Measurements from ENCODE around the gene ZNF689.

- TF ChIP-seq RAD21 (conservative IDR thresholded peaks at IDR 0.05 in 1 of 2, IDR thresholded peaks at IDR 0.05 in 1 of 2) (no peak), GATA3 (IDR thresholded peaks at IDR 0.05; ENCODE audit: borderline replicate concordance) (no peak), POLR2A (IDR thresholded peaks at IDR 0.05; ENCODE audit: low read length) (no peak), CTCF (IDR thresholded peaks at IDR 0.05) (no peak), MYC (IDR thresholded peaks at IDR 0.05; ENCODE audit: borderline replicate concordance, low read length) (no peak), ESRRA (IDR thresholded peaks at IDR 0.05; ENCODE audit: borderline replicate concordance, low read length) (no peak), RCOR1 (IDR thresholded peaks at IDR 0.05; ENCODE audit: low read depth, low read length) (no peak), HDAC2 (IDR thresholded peaks at IDR 0.05) (no peak), EHMT2 (IDR thresholded peaks at IDR 0.05; ENCODE audit: low read depth) (no peak), RNF2 (IDR thresholded peaks at IDR 0.05; ENCODE audit: borderline replicate concordance, low read depth) (no peak), NFE2L2 (conservative IDR thresholded peaks at IDR 0.05; ENCODE audit: low read length) (no peak)
- TF ChIP-seq, protein P1, sequence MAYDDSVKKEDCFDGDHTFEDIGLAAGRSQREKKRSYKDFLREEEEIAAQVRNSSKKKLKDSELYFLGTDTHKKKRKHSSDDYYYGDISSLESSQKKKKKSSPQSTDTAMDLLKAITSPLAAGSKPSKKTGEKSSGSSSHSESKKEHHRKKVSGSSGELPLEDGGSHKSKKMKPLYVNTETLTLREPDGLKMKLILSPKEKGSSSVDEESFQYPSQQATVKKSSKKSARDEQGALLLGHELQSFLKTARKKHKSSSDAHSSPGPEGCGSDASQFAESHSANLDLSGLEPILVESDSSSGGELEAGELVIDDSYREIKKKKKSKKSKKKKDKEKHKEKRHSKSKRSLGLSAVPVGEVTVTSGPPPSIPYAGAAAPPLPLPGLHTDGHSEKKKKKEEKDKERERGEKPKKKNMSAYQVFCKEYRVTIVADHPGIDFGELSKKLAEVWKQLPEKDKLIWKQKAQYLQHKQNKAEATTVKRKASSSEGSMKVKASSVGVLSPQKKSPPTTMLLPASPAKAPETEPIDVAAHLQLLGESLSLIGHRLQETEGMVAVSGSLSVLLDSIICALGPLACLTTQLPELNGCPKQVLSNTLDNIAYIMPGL (CRISPR knock-in tag; IDR thresholded peaks at IDR 0.05; ENCODE audit: borderline replicate concordance), result no peak
- TF ChIP-seq, protein P2, sequence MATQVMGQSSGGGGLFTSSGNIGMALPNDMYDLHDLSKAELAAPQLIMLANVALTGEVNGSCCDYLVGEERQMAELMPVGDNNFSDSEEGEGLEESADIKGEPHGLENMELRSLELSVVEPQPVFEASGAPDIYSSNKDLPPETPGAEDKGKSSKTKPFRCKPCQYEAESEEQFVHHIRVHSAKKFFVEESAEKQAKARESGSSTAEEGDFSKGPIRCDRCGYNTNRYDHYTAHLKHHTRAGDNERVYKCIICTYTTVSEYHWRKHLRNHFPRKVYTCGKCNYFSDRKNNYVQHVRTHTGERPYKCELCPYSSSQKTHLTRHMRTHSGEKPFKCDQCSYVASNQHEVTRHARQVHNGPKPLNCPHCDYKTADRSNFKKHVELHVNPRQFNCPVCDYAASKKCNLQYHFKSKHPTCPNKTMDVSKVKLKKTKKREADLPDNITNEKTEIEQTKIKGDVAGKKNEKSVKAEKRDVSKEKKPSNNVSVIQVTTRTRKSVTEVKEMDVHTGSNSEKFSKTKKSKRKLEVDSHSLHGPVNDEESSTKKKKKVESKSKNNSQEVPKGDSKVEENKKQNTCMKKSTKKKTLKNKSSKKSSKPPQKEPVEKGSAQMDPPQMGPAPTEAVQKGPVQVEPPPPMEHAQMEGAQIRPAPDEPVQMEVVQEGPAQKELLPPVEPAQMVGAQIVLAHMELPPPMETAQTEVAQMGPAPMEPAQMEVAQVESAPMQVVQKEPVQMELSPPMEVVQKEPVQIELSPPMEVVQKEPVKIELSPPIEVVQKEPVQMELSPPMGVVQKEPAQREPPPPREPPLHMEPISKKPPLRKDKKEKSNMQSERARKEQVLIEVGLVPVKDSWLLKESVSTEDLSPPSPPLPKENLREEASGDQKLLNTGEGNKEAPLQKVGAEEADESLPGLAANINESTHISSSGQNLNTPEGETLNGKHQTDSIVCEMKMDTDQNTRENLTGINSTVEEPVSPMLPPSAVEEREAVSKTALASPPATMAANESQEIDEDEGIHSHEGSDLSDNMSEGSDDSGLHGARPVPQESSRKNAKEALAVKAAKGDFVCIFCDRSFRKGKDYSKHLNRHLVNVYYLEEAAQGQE (IDR thresholded peaks at IDR 0.05), result no peak
- TF ChIP-seq, protein P3, sequence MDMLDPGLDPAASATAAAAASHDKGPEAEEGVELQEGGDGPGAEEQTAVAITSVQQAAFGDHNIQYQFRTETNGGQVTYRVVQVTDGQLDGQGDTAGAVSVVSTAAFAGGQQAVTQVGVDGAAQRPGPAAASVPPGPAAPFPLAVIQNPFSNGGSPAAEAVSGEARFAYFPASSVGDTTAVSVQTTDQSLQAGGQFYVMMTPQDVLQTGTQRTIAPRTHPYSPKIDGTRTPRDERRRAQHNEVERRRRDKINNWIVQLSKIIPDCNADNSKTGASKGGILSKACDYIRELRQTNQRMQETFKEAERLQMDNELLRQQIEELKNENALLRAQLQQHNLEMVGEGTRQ (IDR thresholded peaks at IDR 0.05), result no peak
These were observed 46.2 kb upstream of the ZNF689 start for GRCh38 chr16:30656388-30656787.

Data from A549 (cell line).